WI38 (cell line): ENCODE results near the gene SH2D2A.

Experiments
- H3K4me3 ChIP-seq: 2 replicates; pipeline ENCODE4 v1.5.1; 2011; ENCODE audit warnings: low read depth, mild to moderate bottlenecking, control low read depth, low read length
- CTCF ChIP-seq: IDR thresholded peaks from 2 replicates; pipeline ENCODE4 v1.5.1; 2012; ENCODE audit warnings: low read depth, mild to moderate bottlenecking, control low read depth, low read length

The SH2D2A gene

GRCh38 chr1:156803086-156803851 lies 13.4 kb downstream of the SH2D2A start:
- H3K4me3 ChIP-seq, result no peak overlapping the region
- no peak for TF ChIP-seq CTCF

- no peak for TF ChIP-seq CTCF
- H3K4me3 ChIP-seq, result no peak overlapping the region
These were observed 14.2 kb downstream of the SH2D2A start for GRCh38 chr1:156802421-156802935.

- H3K4me3 ChIP-seq, result no peak overlapping the region
- TF ChIP-seq CTCF, result 0 out of 2 replicates have a peak, but pooled peaks have one; percentile 7
These were observed 15.1 kb downstream of the SH2D2A start for GRCh38 chr1:156801409-156802121.

- TF ChIP-seq CTCF, result peak; percentile 70
- H3K4me3 ChIP-seq, result no peak overlapping the region
These were observed 19.3 kb downstream of the SH2D2A start for GRCh38 chr1:156797212-156797871.

GRCh38 chr1:156796340-156797097 lies 20.1 kb downstream of the SH2D2A start:
- TF ChIP-seq CTCF, result no peak
- H3K4me3 ChIP-seq, result no peak overlapping the region

GRCh38 chr1:156795787-156796186 lies 20.9 kb downstream of the SH2D2A start:
- TF ChIP-seq CTCF, result no peak

More at GRCh38 chr1:156795787-156796186, 20.9 kb downstream of the SH2D2A start:
- no peak overlapping the region for H3K4me3 ChIP-seq
